Left lung (tissue), 10 donors: ENCODE results near the gene PIGX. TPM values are rescaled to one million over a fixed set of nuclear protein-coding genes. Genes with fewer than 3 reads are reported as not detected.
A peak's percentile ranks its signal among the peaks of the same experiment; 100 is the strongest.

Experiments used
- ATAC-seq: fragments of 200-7000 bp; cut with Tn5 transposase; one replicate; pipeline ENCODE4 v1.9.1; 2020; ENCODE audit warnings: moderate library complexity
- DNase-seq, 4 donors: peaks; one replicate each; pipeline ENCODE4 v3.0.0-alpha.2; 2013 to 2020
- H3K27ac ChIP-seq, 2 donors: fragments of 200-600 bp; sonication (generic) in 1 of 2; one replicate each; pipeline versions ENCODE4 v1.5.0 to v1.8.0; 2020 to 2021
- H3K27me3 ChIP-seq, 2 donors: fragments of 200-600 bp; sonication (generic) in 1 of 2; one replicate each; pipeline versions ENCODE4 v1.5.0 to v1.8.0; 2020 to 2021
- H3K36me3 ChIP-seq, 2 donors: fragments of 200-600 bp; sonication (generic) in 1 of 2; one replicate each; pipeline versions ENCODE4 v1.5.0 to v1.8.0; 2020 to 2021
- H3K4me1 ChIP-seq, 2 donors: fragments of 200-600 bp; one replicate each; pipeline ENCODE4 v1.8.0; 2021
- H3K4me3 ChIP-seq, 2 donors: fragments of 200-600 bp; sonication (generic) in 1 of 2; one replicate each; pipeline versions ENCODE4 v1.5.0 to v1.8.0; 2020 to 2021; ENCODE audit warnings: mild to moderate bottlenecking in 1 of 2
- H3K9me3 ChIP-seq, 2 donors: fragments of 200-600 bp; sonication (generic) in 1 of 2; one replicate each; pipeline versions ENCODE4 v1.5.0 to v1.8.0; 2020 to 2021
- CTCF ChIP-seq, 2 donors: fragments of 200-600 bp; sonication (generic) in 1 of 2; IDR thresholded peaks; one replicate each; pipeline versions ENCODE4 v1.5.0 to v1.8.0; 2021; ENCODE audit warnings: antibody characterized with exemption in 2 of 2
- intact Hi-C, 2 donors: fragments of 100-400 bp; cut with DNase I; formaldehyde crosslinking; loops; one replicate each; pipeline versions ENCODE4 v1.11.2 to v1.14.2; 2022
- polyA plus RNA-seq, 6 donors: library from polyadenylated mRNA; unstranded; fragments of 120-200 nt; gene quantifications; one replicate each; pipeline ENCODE4 v1.2.1, GENCODE V29; 2013; ENCODE audit not compliant: insufficient read length in 6 of 6
- total RNA-seq, 2 donors: library from RNA; stranded (reverse); fragmentation: NEBNext Ultra II Directional; extraction: Animal tissue kit (Norgen Biotek cat#: 25700); gene quantifications; one replicate each; pipeline ENCODE4 v1.2.1, GENCODE V29; 2021
- donor health status: DM: no; HTN: yes; CAD: no.
- donor health status: DM: no; HTN: no; CAD: no.

PIGX gene
- total and polyA plus RNA-seq, 8 donors, result 20.1 to 28.2 (median 22.2) TPM

- TF ChIP-seq CTCF (IDR thresholded peaks at IDR 0.05), result no peak
- Histone ChIP-seq H3K4me3 (no peak overlapping the region), H3K36me3 (peaks cover 0 to 16% of the 10 kb centered on the region in 2 donors), H3K27me3 (no peaks in the 10 kb centered on the region), H3K9me3 (no peaks in the 10 kb centered on the region), H3K27ac (no peak overlapping the region), H3K4me1 (peaks cover 0 to 49% of the 10 kb centered on the region in 2 donors)
- intact Hi-C loops, result no loop called here
- ATAC-seq (no peak), DNase-seq (no peak)
Observed at GRCh38 chr3:196775938-196776337, 63.8 kb downstream of the PIGX start.

- DNase-seq (no peak), ATAC-seq (no peak)
- Histone ChIP-seq H3K4me1 (peaks cover 0 to 38% of the 10 kb centered on the region in 2 donors), H3K27me3 (no peaks in the 10 kb centered on the region), H3K4me3 (no peak overlapping the region), H3K9me3 (no peaks in the 10 kb centered on the region), H3K36me3 (peaks cover 0 to 20% of the 10 kb centered on the region in 2 donors), H3K27ac (no peak overlapping the region)
- intact Hi-C loops, result no loop called here
- no peak for TF ChIP-seq CTCF (IDR thresholded peaks at IDR 0.05)
Observed at GRCh38 chr3:196777836-196778235, 65.7 kb downstream of the PIGX start.

- H3K9me3 ChIP-seq, result no peaks in the 10 kb centered on the region
- peak; percentile 42 for ATAC-seq
- intact Hi-C loops, result no loop called here
- no peak for DNase-seq
- no peak for TF ChIP-seq CTCF (IDR thresholded peaks at IDR 0.05)
- peaks cover 0 to 30% of the 10 kb centered on the region in 2 donors for H3K4me1 ChIP-seq
- H3K27me3 ChIP-seq, result no peaks in the 10 kb centered on the region
- H3K36me3 ChIP-seq, result peaks cover 0 to 29% of the 10 kb centered on the region in 2 donors
- H3K4me3 ChIP-seq, result no peak overlapping the region
- no peak overlapping the region for H3K27ac ChIP-seq
Observed at GRCh38 chr3:196778755-196779154, 66.6 kb downstream of the PIGX start.

GRCh38 chr3:196782511-196782910 is 70.3 kb downstream of the PIGX start:
- Histone ChIP-seq H3K27me3 (no peaks in the 10 kb centered on the region), H3K4me1 (peaks cover 0 to 12% of the 10 kb centered on the region in 2 donors), H3K9me3 (no peaks in the 10 kb centered on the region), H3K4me3 (no peak overlapping the region), H3K27ac (no peak overlapping the region), H3K36me3 (peaks cover 0 to 35% of the 10 kb centered on the region in 2 donors)
- TF ChIP-seq CTCF (IDR thresholded peaks at IDR 0.05), result no peak
- ATAC-seq (no peak), DNase-seq (no peak)
- intact Hi-C loops, result no loop called here

Other genes starting within 250 kb of the PIGX start
- gene RNF168, start 208.6 kb upstream of the PIGX start, total RNA-seq, result 10 to 100 TPM; 22.8 to 30.0 TPM
- 10 to 100 TPM; 18.1 to 19.6 (median 18.6) TPM for gene RNF168, start 208.6 kb upstream of the PIGX start, polyA plus RNA-seq
- gene SMCO1, start 197.0 kb upstream of the PIGX start, total RNA-seq, result not detected
- gene SMCO1, start 197.0 kb upstream of the PIGX start, polyA plus RNA-seq, result under 1 TPM in 1 of 6 donors, not detected in 5; 0.07 TPM
- gene WDR53, start 143.8 kb upstream of the PIGX start, total RNA-seq, result 10 to 100 TPM; 10.2 to 10.7 TPM
- gene WDR53, start 143.8 kb upstream of the PIGX start, polyA plus RNA-seq, result 10 to 100 TPM; 12.8 to 21.8 (median 17.6) TPM
- gene FBXO45, start 143.7 kb upstream of the PIGX start, total RNA-seq, result 10 to 100 TPM in 1 of 2 donors, 1 to 10 TPM in 1; 8.2 to 10.0 TPM
- gene FBXO45, start 143.7 kb upstream of the PIGX start, polyA plus RNA-seq, result 10 to 100 TPM; 14.1 to 17.1 (median 15.4) TPM
- gene NRROS, start 72.7 kb upstream of the PIGX start, total RNA-seq, result 10 to 100 TPM; 12.3 to 21.8 TPM
- 1 to 10 TPM; 4.8 to 9.5 (median 7.0) TPM for gene NRROS, start 72.7 kb upstream of the PIGX start, polyA plus RNA-seq
- gene CEP19, start 127 bp upstream of the PIGX start, total RNA-seq, result 1 to 10 TPM; 3.1 TPM
- 1 to 10 TPM; 3.0 to 4.7 (median 3.8) TPM for gene CEP19, start 127 bp upstream of the PIGX start, polyA plus RNA-seq
- gene PAK2, start 27.5 kb downstream of the PIGX start, total RNA-seq, result 10 to 100 TPM; 71.6 to 87.1 TPM
- 10 to 100 TPM; 62.8 to 79.7 (median 76.9) TPM for gene PAK2, start 27.5 kb downstream of the PIGX start, polyA plus RNA-seq
- 10 to 100 TPM; 26.9 to 29.9 TPM for gene SENP5, start 155.5 kb downstream of the PIGX start, total RNA-seq
- 10 to 100 TPM; 25.2 to 43.8 (median 31.0) TPM for gene SENP5, start 155.5 kb downstream of the PIGX start, polyA plus RNA-seq
- gene NCBP2, start 230.2 kb downstream of the PIGX start, total RNA-seq, result 10 to 100 TPM; 56.0 to 60.9 TPM
- gene NCBP2, start 230.2 kb downstream of the PIGX start, polyA plus RNA-seq, result 10 to 100 TPM; 78.2 to 95.9 (median 91.4) TPM